HG02938 (cell line): ENCODE measurements around the gene MC1R.
"Not testable (repeated sequence)": the region's sequence is repeated elsewhere in the genome, so short reads cannot be mapped to it uniquely, and the experiment has no call there.

Source experiments
- ATAC-seq: cut with Tn5 transposase; IDR thresholded peaks from one replicate; pipeline ENCODE4 v1.9.1; 2021; ENCODE audit warnings: mild to moderate bottlenecking, moderate library complexity; ENCODE audit not compliant: unreplicated experiment

MC1R gene

DNA sequence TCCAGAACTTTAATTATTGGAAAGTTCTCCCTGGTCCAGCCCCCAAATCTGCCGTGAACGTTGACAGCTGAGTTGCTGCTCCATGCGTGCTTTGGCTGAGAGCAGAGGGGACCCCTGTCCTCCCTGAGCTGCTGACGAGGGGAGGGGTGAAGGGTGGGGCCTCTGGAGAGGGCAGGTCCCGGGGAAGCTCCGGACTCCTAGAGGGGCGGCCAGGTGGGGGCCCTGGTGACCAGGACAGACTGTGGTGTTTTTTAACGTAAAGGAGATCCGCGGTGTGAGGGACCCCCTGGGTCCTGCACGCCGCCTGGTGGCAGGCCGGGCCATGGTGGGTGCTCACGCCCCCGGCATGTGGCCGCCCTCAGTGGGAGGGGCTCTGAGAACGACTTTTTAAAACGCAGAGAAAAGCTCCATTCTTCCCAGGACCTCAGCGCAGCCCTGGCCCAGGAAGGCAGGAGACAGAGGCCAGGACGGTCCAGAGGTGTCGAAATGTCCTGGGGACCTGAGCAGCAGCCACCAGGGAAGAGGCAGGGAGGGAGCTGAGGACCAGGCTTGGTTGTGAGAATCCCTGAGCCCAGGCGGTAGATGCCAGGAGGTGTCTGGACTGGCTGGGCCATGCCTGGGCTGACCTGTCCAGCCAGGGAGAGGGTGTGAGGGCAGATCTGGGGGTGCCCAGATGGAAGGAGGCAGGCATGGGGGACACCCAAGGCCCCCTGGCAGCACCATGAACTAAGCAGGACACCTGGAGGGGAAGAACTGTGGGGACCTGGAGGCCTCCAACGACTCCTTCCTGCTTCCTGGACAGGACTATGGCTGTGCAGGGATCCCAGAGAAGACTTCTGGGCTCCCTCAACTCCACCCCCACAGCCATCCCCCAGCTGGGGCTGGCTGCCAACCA, at the start of gene MC1R:
MC1R (plus strand) TSS at position 410 of the 895 bp plus-strand sequence; CDS start at position 807, 397 bp downstream.
- no peak for ATAC-seq

DNA sequence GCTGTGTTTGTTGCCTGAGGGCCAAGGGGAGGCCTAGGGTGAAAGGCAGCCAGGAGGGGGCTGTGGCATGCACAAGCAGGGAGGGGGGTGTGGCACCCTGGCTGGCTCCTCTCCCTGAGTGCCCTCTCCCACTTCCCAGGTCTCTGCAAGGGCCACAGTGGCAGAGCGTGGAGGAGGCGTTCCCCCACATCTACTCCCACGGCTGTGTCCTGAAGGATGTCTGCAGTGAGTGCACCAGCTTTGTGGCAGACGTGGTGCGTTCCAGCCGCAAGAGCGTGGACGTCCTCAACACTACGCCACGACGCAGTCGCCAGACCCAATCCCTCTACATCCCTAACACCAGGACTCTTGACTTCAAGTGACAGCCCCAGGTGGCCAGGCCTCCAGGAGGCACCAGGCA, 48.8 kb upstream of the MC1R start:
- ATAC-seq: no peak

DNA sequence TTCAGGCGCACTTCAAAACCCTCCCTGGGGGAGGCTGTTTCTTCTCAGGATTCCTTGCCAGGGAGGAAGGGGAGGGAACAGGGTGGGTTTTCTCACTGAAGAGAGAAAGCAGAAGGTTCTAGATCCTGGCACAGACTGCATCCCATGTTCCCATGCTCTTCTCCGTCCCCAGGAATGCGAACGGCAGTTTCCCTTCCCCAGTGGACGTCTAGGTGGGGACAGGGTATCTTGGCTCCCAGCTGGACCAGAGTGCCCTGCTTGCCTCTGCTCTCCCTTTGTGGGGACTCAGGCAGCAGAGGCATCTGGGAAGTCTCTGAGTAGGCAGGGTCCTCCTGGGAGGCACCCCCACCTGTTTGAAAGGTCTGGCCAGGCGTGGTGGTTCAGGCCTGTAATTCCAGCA, 48.2 kb upstream of the MC1R start:
- ATAC-seq: no peak

DNA sequence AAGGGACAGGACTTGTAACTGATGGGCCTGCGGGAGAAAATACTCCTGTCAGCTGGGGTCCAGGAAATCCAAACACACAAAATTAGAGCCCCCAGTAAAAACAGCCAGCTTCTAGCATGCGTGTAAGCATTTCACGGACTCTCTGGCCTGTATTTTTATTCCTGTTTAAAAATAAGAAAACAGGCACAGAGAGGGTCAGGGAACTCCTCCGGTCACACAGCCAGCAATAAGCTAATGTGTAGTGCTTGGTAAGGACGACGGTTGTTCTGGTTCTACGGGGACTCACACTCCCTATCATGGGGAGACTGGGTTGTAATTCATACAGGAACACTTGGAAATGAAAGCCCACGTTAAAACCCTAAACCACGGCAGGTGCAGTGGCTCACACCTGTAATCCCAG, 46.8 kb upstream of the MC1R start:
- no peak for ATAC-seq

DNA sequence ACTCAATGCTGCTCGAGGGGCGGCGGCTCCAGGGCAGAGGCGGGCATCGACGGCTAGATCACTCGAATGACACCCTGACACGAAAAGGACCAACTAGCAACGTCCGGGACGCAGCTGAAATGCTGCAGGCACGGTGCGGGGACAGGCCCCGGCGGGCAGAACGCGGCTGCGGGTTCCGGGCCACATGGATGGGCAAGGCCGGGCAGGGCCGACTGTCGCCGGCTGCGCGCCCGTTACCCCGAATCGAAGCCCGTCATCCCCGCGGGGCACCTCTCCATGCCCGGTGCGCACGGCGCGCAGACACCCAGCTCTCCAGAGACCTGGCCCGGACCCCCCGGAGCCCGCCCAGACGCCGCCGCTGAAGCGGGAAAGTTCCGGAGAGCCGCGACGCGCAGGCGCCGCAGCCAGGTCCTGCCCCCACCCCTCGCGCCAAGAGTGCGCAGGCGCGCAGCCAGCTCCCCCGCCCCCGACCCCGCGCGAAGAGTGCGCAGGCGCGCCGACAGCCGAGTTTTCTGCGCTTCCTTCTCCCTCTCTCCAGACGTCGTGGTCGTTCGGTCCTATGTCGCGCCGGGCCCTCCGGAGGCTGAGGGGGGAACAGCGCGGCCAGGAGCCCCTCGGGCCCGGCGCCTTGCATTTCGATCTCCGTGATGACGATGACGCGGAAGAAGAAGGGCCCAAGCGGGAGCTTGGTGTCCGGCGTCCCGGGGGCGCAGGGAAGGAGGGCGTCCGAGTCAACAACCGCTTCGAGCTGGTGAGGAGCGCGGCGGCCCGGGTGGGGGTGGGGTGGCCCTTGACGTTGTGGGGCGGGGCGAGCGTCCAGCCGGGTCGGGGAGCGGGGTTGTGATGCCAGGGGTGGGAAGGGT, 45.3 kb upstream of the MC1R start, which contains the start of gene TCF25:
TCF25 (plus strand) TSS at position 484 of the 863 bp plus-strand sequence; CDS start at position 560, 76 bp downstream.
- peak; percentile 46 for ATAC-seq

DNA sequence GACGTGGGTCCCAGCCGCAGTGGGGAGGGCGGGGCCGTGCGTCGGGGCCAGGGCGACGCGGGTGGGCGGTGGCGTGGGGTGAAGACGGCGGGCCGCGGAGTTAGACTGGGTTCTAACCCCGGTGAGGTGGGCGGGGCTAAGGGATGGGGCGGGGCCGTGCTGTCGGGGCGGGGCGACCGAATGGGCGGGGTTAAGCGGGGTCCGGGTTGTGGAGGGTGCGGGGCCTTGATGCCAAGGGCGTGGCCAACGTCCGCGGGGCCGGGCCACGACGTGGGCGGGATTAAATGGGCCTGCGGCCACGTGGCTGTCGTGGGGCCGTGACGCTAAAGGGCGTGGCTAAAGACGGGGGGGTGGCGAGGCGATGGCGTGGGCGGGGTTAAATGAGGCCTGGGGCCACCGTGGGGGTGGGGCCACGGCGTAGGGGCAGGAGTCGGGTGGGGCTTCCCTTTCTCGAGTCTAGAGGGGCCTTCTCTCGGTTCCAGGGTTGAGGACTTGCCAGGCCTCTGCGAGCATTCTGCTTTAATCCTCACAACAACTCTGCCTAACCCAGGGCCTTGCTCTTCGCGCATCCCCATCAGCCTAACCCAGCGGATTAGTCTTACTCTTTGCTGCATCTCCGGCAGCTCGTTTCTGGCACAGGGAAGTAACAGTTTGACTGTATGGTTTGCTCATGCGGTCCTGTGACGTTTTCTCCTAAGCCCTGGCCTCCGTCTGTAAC, 44.5 kb upstream of the MC1R start:
- ATAC-seq: peak; percentile 40

DNA sequence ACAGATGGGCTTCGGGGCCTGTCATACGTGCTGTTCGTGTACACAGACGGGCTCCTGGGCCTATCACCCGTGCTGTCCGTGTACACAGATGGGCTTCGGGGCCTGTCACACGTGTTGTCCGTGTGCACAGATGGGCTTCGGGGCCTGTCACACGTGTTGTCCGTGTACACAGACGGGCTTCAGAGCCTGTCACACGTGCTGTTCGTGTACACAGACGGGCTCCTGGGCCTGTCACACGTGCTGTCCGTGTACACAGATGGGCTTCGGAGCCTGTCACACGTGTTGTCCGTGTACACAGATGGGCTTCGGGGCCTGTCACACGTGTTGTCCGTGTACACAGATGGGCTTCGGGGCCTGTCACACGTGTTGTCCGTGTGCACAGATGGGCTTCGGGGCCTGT, 39.5 kb upstream of the MC1R start:
- ATAC-seq: not testable (repeated sequence)

DNA sequence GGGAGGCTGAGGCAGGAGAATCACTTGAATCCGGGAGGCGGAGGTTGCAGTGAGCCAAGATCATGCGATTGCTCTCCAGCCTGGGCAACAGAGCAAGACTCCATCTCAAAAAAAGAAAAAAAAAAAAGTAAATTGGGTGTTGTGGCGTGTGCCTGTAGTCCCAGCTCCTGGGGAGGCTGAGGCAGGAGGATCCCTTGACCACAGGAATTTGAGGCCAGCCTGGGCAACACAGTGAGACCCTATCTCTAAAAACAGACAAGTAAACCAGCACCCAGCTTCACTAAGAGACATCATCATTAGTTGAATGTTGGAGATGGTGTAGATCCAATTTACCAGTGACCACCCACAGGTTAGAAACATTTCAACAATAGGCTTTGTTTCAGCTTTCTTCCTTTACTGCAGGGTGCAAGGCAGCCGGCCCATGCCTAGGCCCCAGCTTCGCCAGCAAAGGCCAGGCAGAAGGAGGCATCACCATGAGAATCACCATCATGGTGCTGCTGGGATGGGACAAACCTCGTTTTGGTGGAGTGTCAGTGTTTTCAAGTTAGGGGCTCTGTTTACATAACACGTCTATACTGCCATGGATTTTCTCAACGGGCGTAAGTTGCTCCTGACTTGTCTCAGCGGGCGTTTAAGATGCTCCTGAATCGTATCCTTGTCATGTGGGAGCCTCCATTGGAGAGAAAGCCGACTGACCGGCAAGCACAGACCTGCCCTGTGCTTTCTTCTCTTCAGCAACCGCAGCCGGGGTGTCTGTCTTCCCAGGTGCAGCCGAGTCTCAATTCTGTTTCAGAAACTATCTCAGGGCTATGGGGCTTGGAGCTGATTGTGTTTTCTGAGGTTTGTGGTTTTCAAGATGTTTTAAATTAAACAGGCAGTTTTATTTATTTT, 37.9 kb upstream of the MC1R start:
- no peak for ATAC-seq

DNA sequence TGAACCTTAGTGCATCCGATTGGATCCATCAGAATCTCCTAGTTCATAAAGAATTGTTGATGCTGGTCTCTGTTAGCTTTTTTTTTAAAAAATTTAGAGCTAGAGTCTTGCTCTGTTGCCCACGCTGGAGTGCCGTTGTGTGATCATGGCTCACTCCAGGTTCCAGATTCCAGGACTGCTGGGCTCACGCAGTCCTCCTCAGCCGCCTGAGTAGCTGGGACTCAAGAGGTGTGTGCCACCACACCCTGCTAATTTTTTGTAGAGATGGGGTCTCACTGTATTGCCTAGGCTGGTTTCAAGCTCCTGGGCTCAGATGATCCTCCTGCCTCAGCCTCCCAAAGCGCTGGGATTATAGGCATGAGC, 37.3 kb upstream of the MC1R start:
- no peak for ATAC-seq

DNA sequence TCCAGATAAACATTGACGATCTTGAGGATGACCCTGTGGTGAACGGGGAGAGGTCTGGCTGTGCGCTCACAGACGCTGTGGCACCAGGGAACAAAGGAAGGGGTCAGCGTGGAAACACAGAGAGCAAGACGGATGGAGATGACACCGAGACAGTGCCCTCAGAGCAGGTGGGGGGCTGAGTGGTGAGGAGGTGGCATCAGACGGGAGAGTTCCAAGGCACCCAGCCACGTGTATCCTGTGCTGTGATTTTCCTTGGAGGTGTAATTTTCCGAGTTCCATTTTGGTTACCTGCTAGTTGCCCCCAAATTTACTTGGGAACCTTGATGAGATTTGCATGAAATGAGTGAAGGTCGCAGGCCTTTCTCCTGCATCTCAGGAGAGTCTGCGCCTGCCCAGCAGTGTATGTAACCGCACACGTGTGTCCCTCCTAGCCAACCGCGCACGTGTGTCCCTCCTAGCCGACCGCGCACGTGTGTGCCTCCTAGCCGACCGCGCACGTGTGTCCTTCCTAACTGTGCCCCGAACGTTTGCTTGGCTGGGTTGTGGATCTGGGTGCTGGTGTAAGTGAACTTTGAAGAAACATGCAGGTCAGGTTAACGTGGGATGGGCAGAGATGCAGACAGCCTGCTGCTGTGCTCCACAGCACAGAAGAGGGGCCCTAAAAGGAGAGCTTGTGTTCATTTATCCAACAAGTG, 35.2 kb upstream of the MC1R start:
- ATAC-seq: no peak

DNA sequence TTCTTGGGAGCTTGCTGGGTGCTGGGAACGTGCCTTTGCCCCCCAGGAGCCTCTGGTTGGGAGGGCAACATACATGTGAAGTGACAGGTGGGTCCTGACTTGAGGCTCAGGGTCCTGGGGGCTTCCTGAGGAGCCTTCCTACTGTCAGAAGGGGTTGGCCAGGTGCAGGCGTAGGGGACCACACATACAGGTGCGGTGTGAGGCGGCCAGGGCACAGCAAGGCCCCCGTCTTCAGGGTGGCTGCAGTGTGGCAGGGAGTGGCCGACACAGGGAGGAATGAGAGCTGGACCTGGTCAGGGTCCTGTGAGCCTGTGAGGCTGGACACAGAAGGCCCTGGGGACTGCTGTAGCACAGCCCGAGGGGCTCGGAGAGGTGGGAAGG, 34.6 kb upstream of the MC1R start:
- no peak for ATAC-seq

DNA sequence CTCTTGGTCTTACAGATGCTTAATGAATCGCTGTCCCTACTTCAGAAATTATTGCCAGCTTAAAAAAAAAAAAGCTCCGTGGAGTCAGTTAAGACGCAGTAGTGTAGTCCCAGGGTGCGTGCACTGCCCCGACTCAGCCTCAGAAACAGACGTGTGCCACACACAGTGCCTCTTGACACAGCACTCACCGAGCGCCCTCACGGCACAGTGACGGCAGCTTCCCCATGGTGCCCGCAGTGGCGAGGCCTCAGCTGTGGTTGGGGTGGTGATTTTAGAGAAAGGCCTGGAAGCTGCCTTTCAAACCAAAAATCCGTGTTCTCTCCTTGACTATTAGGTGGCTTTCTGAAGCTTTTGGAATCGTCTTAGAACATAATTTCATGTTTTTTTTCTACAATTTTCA, 31.4 kb upstream of the MC1R start:
- ATAC-seq: no peak

DNA sequence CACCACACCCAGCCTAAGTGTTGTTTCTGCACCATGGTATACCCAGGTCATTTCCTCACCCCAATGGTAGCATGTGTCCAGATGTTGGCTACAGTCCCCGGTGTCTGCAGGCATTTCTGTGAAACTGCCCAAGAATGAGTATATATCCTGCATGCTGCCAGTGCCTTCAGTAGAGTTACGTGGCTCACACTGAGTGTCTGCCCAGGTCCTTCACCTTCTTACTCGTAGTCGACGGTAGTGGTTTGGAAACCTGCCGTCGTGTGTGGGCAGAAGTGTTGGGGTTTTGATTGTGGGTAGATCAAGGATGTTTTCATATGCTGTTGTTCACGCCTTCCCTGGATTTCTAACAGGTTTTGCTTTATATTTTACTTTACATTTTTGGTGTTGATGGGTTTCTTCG, 28.5 kb upstream of the MC1R start:
- no peak for ATAC-seq

DNA sequence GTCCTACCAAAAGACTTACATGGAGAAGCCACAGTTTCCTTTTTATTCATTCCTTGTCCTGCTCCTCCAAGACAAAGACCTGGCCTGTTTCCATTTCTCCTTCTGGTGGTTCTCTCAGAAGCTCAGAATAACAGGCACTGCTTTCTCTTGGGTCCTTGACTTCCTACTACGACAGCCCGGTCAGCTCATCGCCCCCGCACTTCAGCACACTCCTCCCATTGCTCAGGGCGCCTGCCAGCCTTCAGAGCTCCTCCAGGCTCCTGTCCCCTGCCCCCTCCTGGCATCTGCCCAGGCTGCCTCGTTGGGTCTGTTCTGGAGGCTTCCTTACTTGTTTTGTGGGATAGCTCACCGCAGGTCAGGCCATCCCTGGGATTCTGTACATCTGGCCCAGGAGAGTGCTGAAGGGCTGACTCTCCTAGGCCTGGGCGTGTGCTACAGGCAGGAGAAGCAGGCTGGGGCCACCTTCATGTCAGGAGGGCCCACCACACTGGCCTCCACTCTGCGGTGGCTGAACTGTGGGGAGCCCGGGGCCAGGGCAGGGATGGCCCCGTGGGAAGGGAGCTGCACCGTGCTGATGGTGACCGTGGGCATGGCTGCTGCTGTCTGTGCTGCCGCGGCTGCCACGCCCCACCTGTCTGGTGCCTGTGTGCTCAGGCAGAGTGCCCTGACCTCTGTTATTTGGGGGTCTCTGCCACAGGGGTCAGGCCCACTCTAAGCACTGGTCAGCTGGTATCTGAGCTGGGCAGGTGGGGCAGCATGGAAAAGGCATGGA, 27.6 kb upstream of the MC1R start:
- ATAC-seq: no peak

DNA sequence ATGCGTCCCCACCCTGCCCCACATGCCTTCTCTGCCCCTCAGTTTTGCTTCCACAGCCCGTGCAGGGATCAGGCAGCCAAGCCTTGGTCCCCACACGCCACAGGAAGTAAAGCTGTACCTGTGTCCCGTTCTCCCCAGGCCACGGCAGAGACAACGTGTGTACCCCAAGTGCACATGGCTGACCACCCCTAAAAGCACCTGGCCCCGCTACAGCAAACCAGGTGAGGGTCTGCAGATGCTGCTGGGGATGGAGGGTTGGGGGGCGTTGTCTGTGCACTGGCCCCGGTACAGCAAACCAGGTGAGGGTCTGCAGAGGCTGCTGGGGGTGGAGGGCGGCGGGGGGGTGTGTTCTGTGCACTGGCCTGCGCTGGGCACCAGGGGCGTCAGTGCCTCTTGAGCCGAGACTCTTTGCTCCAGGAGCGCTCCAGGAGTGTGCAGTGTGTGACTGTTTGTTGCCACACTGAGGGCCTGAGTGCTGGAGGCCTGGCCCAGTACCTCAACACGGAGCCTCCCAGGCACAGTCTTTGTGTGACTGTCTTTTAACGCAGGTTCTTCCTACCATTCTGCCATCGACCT, 26.5 kb upstream of the MC1R start:
- no peak for ATAC-seq

DNA sequence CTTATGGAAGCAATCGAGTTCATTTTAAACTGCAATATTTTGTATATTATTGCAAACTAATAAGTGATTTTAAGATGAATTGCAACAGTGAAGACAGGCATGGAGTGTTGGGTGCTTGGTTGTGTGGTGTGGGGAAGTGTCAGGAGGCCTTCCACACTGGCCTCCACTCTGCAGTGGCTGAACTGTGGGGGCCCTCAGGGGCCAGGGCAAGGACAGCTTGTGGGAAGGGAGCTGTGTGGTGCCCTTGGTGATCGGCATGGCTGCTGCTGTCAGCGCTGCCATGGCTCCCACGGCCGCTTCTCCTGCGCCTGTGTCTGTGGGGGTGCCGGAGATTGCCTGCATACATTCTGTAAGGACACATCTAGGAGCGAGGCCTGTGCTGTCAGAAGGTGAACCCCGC, 26.0 kb upstream of the MC1R start:
- no peak for ATAC-seq

DNA sequence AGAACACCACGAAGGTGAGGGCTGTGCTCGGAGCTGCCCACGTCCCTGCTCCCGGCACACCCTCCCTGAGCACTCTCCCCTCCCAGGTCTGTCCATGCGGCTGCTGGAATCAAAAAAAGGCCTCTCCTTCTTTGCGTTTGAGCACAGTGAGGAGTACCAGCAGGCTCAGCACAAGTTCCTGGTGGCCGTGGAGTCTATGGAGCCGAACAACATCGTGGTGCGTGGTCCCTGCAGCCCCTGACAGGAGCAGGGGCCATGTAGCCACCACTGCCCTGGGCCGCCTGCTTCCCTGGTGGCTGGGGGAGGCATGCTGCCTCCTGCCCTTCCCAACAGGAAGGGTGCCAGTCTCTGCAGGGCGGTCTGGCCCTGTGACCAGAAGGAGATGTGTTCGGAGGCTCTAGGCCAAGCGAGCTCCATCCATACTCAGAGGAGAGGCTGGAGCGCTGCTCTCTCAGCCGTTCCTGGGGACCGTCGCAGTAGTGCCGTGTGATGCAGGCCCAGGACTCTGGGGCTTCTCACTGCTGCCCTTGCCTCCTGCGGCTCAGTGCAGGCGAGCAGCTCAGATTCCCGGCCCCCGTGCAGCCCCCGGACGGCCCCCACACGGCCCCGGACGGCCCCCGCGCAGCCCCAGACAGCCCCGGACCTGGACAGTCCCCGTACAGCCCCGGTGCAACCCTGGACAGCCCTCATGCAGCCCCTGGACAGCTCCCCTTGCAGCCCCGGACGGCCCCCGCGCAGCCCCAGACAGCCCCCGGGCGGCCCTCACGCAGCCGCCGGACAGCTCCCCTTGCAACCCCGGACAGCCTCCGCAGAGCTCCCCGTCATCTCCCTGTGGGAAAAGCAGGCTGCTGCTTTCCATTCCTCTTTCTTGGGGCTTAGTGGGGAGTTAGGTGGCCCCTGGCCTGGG, 24.8 kb upstream of the MC1R start:
- no peak for ATAC-seq
